Measurements from ENCODE around the gene ZMIZ1. TPM values are rescaled to one million over a fixed set of nuclear protein-coding genes. Genes with fewer than 3 reads are reported as not detected.

Gene ZMIZ1
- total and polyA plus RNA-seq, 12 donors, result 6.6 to 113 (median 55.1) TPM

- peak in 2 of 7 donors; percentile 15 to 22 for DNase-seq
- Histone ChIP-seq H3K27ac (no peak overlapping the region), H3K27me3 (no peaks in the 10 kb centered on the region), H3K36me3 (replicated peaks in 1 of 2) (no peaks in the 10 kb centered on the region), H3K9me3 (replicated peaks in 1 of 3) (no peaks in the 10 kb centered on the region), H3K4me3 (no peak overlapping the region), H3K4me1 (replicated peaks in 1 of 2) (peaks cover 0 to 10% of the 10 kb centered on the region in 2 donors)
- 76 to 96% (median 89%) methylated on average over 5 of the region's 5 CpGs for WGBS, 4 donors
- no peak for TF ChIP-seq POLR2A (IDR thresholded peaks at IDR 0.05)
- TF ChIP-seq, protein P1, sequence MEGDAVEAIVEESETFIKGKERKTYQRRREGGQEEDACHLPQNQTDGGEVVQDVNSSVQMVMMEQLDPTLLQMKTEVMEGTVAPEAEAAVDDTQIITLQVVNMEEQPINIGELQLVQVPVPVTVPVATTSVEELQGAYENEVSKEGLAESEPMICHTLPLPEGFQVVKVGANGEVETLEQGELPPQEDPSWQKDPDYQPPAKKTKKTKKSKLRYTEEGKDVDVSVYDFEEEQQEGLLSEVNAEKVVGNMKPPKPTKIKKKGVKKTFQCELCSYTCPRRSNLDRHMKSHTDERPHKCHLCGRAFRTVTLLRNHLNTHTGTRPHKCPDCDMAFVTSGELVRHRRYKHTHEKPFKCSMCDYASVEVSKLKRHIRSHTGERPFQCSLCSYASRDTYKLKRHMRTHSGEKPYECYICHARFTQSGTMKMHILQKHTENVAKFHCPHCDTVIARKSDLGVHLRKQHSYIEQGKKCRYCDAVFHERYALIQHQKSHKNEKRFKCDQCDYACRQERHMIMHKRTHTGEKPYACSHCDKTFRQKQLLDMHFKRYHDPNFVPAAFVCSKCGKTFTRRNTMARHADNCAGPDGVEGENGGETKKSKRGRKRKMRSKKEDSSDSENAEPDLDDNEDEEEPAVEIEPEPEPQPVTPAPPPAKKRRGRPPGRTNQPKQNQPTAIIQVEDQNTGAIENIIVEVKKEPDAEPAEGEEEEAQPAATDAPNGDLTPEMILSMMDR (IDR thresholded peaks at IDR 0.05), result no peak
- intact Hi-C loops (cut with DNase I), result no loop called here
Measured at GRCh38 chr10:79020015-79020491, 48.7 kb upstream of the ZMIZ1 start.

DNA sequence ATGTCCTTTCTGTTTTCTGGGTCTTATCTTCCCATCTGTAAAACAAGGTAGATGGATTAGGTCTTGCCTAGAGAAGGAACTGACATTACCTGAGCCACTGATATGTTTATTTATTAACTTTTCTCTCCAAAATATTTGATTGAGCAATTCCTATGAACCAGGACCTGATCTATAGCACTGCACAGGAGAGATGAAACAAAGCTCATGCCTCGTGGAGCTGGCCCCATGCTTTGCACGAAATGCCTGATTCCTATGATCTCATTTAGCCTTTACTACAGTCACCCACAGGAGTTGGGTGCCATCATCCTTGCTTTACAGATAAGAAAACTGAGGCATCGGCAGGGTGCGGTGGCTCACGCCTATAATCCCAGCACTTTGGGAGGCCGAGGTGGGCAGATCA, 48.2 kb upstream of the ZMIZ1 start:
- intact Hi-C loops (cut with DNase I), result no loop called here
- Histone ChIP-seq H3K4me3 (no peak overlapping the region), H3K4me1 (replicated peaks in 1 of 2) (peaks cover 0 to 10% of the 10 kb centered on the region in 2 donors), H3K27me3 (no peaks in the 10 kb centered on the region), H3K9me3 (replicated peaks in 1 of 3) (no peaks in the 10 kb centered on the region), H3K36me3 (replicated peaks in 1 of 2) (no peaks in the 10 kb centered on the region), H3K27ac (no peak overlapping the region)
- DNase-seq, result no peak
- 95 to 99% (median 97%) methylated on average over 6 of the region's 6 CpGs for WGBS, 4 donors
- no peak for TF ChIP-seq POLR2A (IDR thresholded peaks at IDR 0.05)
- TF ChIP-seq, protein P1 (IDR thresholded peaks at IDR 0.05), result no peak

DNA sequence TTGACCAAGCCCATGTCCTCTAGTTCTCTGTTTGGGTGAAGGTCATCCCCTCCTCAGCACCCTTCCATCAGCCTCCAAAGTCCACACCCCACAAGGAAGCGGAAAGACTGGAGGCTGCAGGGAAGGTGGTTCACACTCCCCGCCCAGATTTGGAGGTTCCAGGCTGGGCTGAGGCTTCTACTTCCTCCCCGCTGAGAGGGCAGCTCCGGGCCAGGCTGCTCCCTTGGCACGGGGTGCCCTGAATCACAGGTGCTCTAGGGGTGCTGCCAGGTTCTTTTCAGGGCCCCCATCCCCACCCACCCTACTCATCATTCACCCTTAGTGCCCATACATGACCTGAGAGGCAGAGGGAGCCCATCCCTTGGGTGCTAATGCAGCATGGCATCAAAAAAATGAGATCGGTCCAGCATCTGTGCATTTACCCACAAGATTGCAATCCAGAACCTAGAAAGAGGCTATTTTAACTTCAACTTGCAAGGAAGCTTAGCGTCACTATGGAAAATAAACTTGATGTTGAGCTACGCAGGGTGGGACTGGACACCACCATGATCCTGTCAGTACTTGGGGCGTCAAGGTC, 47.3 kb upstream of the ZMIZ1 start:
- Histone ChIP-seq H3K36me3 (replicated peaks in 1 of 2) (no peaks in the 10 kb centered on the region), H3K27ac (no peak overlapping the region), H3K27me3 (no peaks in the 10 kb centered on the region), H3K4me1 (replicated peaks in 1 of 2) (peaks cover 0 to 10% of the 10 kb centered on the region in 2 donors), H3K4me3 (no peak overlapping the region), H3K9me3 (replicated peaks in 1 of 3) (no peaks in the 10 kb centered on the region)
- WGBS, 4 donors, result 86 to 95% (median 93%) methylated on average over 6 to 9 of the region's 9 CpGs
- TF ChIP-seq, protein P1 (IDR thresholded peaks at IDR 0.05), result no peak
- TF ChIP-seq POLR2A (IDR thresholded peaks at IDR 0.05), result no peak
- peak in 1 of 7 donors; percentile 1 for DNase-seq
- intact Hi-C loops (cut with DNase I), result no loop called here

GRCh38 chr10:79021948-79022499, 46.7 kb upstream of the ZMIZ1 start:
- no peaks in the 10 kb centered on the region for H3K36me3 ChIP-seq (replicated peaks in 1 of 2)
- H3K9me3 ChIP-seq (replicated peaks in 1 of 3), result no peaks in the 10 kb centered on the region
- 94 to 95% (median 95%) methylated on average over 9 to 10 of the region's 10 CpGs for WGBS, 4 donors
- TF ChIP-seq POLR2A (IDR thresholded peaks at IDR 0.05), result no peak
- TF ChIP-seq, protein P1 (IDR thresholded peaks at IDR 0.05), result no peak
- intact Hi-C loops (cut with DNase I), result no loop called here
- H3K4me3 ChIP-seq, result no peak overlapping the region
- peaks cover 0 to 10% of the 10 kb centered on the region in 2 donors for H3K4me1 ChIP-seq (replicated peaks in 1 of 2)
- no peaks in the 10 kb centered on the region for H3K27me3 ChIP-seq
- H3K27ac ChIP-seq, result no peak overlapping the region
- DNase-seq, result peak in 1 of 7 donors; percentile 3

Data from adrenal gland (tissue), 12 donors.